Ascending aorta (tissue), 2 donors: ENCODE data around the gene OCRL. TPM values are rescaled to one million over a fixed set of nuclear protein-coding genes. Genes with fewer than 3 reads are reported as not detected.

Experiments
- DNase-seq, 2 donors: peaks; one replicate each; pipeline ENCODE4 v3.0.0-alpha.2; 2019; ENCODE audit warnings: low spot score in 2 of 2
- H3K27ac ChIP-seq, 2 donors: fragments of 200-600 bp; sonication (generic); one replicate each; pipeline ENCODE4 v1.5.1; 2016 to 2017; ENCODE audit warnings: mild to moderate bottlenecking in 1 of 2
- H3K27me3 ChIP-seq: fragments of 200-600 bp; sonication (generic); one replicate; pipeline ENCODE4 v1.5.1; 2017
- H3K36me3 ChIP-seq, 2 donors: fragments of 200-600 bp; sonication (generic); one replicate each; pipeline ENCODE4 v1.5.1; 2016
- H3K4me1 ChIP-seq, 2 donors: fragments of 200-600 bp; sonication (generic); one replicate each; pipeline ENCODE4 v1.5.1; 2016 to 2017; ENCODE audit warnings: mild to moderate bottlenecking in 1 of 2
- H3K4me3 ChIP-seq, 2 donors: fragments of 200-600 bp; sonication (generic); one replicate each; pipeline ENCODE4 v1.5.1; 2016 to 2017; ENCODE audit warnings: mild to moderate bottlenecking in 1 of 2
- H3K9me3 ChIP-seq, 2 donors: fragments of 200-600 bp; sonication (generic); one replicate each; pipeline ENCODE4 v1.5.1; 2016
- intact Hi-C: fragments of 100-400 bp; cut with DNase I; formaldehyde crosslinking; loops from one replicate; pipeline ENCODE4 v1.15.1; 2023
- total RNA-seq: library from RNA; depleted of rRNA; stranded (reverse); fragments of >200 nt; gene quantifications from one replicate; pipeline ENCODE4 v1.1.0, GENCODE V29; 2016
- TF ChIP-seq, protein P1 (sequence below), 3 experiments: fragments of 200-600 bp in 2 of 3; fragments of 450-650 bp in 1 of 3; sonication (generic) in 2 of 3; IDR thresholded peaks; one replicate each; pipeline ENCODE4 v1.5.1; 2016 to 2019; ENCODE audit warnings: antibody characterized with exemption in 3 of 3, mild to moderate bottlenecking in 1 of 3, moderate library complexity in 1 of 3

The OCRL gene
- total RNA-seq, 1 donor from 2014 or later: 22.4 TPM

DNA sequence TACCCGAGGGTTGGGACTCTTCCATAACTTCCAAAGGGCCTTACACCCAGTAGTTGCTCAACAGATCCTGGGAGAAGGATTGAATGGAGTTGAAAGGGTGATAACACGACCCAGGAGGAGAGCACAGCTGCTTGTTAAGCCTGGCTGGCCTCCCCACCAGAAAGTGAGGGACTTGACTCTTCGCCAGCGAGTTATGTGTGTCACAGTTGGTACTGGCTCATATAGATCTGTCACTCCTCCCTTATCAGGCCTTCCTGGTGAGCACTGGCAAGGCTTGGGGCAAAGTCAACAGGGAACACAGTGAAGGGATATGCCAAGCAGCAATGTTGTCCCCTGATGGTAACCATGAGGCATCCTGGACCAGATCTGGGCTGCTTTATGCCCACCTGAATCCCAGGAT lies 78.9 kb downstream of the OCRL start:
- intact Hi-C loops: no loop called here
- Histone ChIP-seq H3K4me1 (no peaks in the 10 kb centered on the region), H3K36me3 (no peaks in the 10 kb centered on the region), H3K9me3 (no peaks in the 10 kb centered on the region), H3K4me3 (no peak overlapping the region), H3K27me3 (no peaks in the 10 kb centered on the region), H3K27ac (no peak overlapping the region)
- DNase-seq: no peak
- TF ChIP-seq, protein P1, sequence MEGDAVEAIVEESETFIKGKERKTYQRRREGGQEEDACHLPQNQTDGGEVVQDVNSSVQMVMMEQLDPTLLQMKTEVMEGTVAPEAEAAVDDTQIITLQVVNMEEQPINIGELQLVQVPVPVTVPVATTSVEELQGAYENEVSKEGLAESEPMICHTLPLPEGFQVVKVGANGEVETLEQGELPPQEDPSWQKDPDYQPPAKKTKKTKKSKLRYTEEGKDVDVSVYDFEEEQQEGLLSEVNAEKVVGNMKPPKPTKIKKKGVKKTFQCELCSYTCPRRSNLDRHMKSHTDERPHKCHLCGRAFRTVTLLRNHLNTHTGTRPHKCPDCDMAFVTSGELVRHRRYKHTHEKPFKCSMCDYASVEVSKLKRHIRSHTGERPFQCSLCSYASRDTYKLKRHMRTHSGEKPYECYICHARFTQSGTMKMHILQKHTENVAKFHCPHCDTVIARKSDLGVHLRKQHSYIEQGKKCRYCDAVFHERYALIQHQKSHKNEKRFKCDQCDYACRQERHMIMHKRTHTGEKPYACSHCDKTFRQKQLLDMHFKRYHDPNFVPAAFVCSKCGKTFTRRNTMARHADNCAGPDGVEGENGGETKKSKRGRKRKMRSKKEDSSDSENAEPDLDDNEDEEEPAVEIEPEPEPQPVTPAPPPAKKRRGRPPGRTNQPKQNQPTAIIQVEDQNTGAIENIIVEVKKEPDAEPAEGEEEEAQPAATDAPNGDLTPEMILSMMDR (IDR thresholded peaks at IDR 0.05): no peak

DNA sequence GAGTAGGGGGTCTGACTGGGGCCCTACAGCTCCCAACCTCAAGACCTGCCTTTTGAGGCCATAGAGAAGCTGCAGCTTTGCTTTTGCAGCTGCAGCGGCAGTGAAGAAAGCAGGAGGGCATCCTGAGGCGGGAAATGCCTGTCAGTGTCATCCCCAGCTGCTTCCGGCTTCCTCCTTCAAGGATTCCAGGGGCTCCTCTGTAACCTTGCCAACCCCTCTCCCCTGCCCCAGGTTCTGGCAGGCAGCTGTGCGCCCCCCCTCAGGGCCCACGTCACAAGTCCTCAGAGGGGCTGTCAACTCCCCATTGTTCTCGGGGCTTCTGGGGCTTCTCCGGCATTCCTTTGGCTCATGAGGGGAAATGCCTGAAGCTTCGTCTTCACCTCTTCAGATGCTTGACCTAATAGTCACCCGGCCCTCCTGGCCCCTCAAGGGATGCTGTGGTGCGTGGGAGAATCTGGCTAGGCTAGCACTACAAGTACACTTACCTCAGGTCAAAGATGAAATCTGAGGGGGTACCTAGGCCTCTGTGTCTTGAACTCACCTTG lies 82.8 kb downstream of the OCRL start:
- Histone ChIP-seq H3K9me3 (no peaks in the 10 kb centered on the region), H3K27me3 (no peaks in the 10 kb centered on the region), H3K36me3 (no peaks in the 10 kb centered on the region), H3K4me1 (no peaks in the 10 kb centered on the region), H3K4me3 (no peak overlapping the region), H3K27ac (no peak overlapping the region)
- TF ChIP-seq, protein P1 (IDR thresholded peaks at IDR 0.05): no peak
- DNase-seq: no peak
- intact Hi-C loops: no loop called here

DNA sequence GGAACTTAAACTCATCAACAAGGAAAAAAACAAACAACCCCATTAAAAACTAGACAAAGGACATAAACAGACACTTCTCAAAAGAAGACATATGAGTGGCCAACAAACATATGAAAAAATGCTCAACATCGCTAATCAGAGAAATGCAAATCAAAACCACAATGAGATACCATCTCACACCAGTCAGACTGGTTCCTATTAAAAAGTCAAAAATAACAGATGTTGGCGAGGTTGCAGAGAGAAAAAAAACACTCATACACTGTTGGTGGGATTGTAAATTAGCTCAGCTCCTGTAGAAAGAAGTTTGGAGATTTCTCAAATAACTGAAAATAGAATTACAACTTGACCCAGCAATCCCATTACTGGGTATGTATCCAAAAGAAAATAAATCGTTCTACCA lies 86.0 kb downstream of the OCRL start:
- no peaks in the 10 kb centered on the region for H3K36me3 ChIP-seq
- no peak overlapping the region for H3K4me3 ChIP-seq
- H3K27me3 ChIP-seq: no peaks in the 10 kb centered on the region
- no peaks in the 10 kb centered on the region for H3K4me1 ChIP-seq
- no peak for DNase-seq
- TF ChIP-seq, protein P1 (IDR thresholded peaks at IDR 0.05): no peak
- H3K27ac ChIP-seq: no peak overlapping the region
- no peaks in the 10 kb centered on the region for H3K9me3 ChIP-seq
- intact Hi-C loops: no loop called here

DNA sequence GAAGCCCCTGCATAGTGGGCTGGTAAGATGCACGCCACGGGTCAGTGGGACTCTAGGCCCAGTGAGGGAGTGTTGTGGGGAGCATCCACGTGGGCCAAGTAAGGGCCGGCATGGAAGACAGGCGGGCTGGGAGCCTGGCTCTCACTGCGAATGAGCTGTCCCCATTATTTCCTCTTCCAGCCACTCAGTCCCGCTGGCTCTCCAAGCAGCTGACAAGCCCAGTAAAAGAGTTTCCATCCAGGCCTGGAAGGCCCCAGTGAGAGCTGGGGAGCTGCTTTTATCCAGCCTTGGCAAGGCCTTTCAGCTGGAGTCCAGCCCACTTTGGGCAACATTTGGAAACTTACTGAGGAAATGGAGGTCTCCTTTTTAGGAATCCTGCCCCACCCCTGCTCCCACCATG lies 89.8 kb downstream of the OCRL start:
- H3K27me3 ChIP-seq: no peaks in the 10 kb centered on the region
- no peak for DNase-seq
- TF ChIP-seq, protein P1 (IDR thresholded peaks at IDR 0.05): no peak

DNA sequence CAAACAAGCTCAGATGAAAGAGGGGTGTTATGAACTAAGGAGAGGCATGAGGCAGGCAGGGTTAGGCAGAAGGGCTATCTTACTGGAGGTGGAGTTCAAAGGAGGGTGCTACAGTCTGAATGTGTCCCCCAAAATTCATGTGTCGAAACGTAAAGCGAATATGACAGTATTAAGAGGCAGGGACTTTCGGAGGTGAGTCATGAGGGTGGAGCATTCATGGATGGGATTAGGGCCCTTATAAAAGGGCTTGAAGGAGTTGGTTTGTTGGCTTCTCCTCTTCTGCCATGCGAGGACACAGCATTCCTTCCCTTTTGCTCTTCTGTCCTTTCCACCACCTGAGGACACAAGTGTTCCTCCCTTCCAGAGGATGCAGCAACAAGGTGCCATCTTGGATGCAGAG lies 91.8 kb downstream of the OCRL start:
- TF ChIP-seq, protein P1 (IDR thresholded peaks at IDR 0.05): no peak
- H3K36me3 ChIP-seq: no peaks in the 10 kb centered on the region
- no peaks in the 10 kb centered on the region for H3K9me3 ChIP-seq
- H3K4me1 ChIP-seq: no peaks in the 10 kb centered on the region
- no peaks in the 10 kb centered on the region for H3K27me3 ChIP-seq
- DNase-seq: no peak
- no peak overlapping the region for H3K4me3 ChIP-seq
- H3K27ac ChIP-seq: no peak overlapping the region
- intact Hi-C loops: no loop called here

More for the DNA sequence above, 89.8 kb downstream of the OCRL start:
- no peaks in the 10 kb centered on the region for H3K4me1 ChIP-seq
- no peaks in the 10 kb centered on the region for H3K9me3 ChIP-seq
- H3K4me3 ChIP-seq: no peak overlapping the region
- intact Hi-C loops: no loop called here
- H3K27ac ChIP-seq: peak overlapping the region in 1 of 2 donors; percentile 9
- no peaks in the 10 kb centered on the region for H3K36me3 ChIP-seq

DNA sequence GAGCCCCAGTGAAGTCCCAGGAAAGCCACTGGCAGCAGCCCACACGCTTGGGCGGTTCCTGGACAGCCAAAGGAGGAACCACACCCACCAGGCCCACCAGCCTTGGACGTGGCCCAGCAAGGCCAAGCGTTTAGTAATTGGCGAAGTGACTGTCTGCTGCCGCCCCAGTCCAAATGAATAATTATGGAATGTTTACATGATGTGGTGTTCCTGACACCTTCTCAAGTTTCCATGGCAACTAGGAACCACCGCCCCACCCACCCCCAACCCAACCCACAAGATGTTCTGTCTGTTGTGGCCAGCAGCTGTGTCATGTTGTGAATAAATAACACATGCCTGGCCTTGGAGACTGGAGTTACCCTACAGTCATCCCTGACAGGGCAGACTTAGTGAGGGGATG lies 92.4 kb downstream of the OCRL start:
- H3K4me3 ChIP-seq: no peak overlapping the region
- DNase-seq: no peak
- no peaks in the 10 kb centered on the region for H3K4me1 ChIP-seq
- H3K36me3 ChIP-seq: no peaks in the 10 kb centered on the region
- no peak overlapping the region for H3K27ac ChIP-seq
- H3K27me3 ChIP-seq: no peaks in the 10 kb centered on the region
- no peaks in the 10 kb centered on the region for H3K9me3 ChIP-seq
- intact Hi-C loops: no loop called here
- TF ChIP-seq, protein P1 (IDR thresholded peaks at IDR 0.05): no peak
